PFSK-1 (cell line): Measurements from ENCODE around the gene FAM234B.

ENCODE experiments used
- POLR2AphosphoS5 ChIP-seq: IDR thresholded peaks from 2 replicates; pipeline ENCODE4 v1.6.1; 2012; ENCODE audit warnings: low read depth, mild to moderate bottlenecking, control low read depth, low read length, moderate library complexity
- TF ChIP-seq, protein P1 (sequence below), 2 experiments: IDR thresholded peaks; 2 replicates each; pipeline versions ENCODE4 v1.6.1 to v1.8.0; 2011 to 2012; ENCODE audit warnings: low read depth in 2 of 2, low read length in 2 of 2, control low read depth in 1 of 2, inconsistent platforms in 1 of 2, mild to moderate bottlenecking in 1 of 2, moderate library complexity in 1 of 2; ENCODE audit not compliant: insufficient read depth in 1 of 2

DNA sequence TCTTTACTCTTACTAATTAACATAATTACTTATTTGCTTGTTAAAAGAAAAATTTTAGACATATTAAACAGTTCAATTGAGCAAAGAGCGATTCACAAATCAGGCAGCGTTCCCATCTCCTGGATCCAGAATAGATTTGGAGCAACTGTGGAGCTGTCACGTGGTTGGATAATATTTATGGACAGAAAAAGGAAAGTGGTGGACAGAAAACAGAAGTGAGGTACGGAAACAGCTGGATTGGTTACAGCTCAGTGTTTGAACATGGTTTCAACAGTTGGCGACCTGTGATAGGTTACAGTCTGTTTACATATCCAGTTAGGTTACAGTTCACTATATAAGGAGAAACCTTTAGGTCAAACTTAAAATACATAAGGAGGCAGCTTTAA is 19.7 kb upstream of the FAM234B start:
- TF ChIP-seq, protein P1, sequence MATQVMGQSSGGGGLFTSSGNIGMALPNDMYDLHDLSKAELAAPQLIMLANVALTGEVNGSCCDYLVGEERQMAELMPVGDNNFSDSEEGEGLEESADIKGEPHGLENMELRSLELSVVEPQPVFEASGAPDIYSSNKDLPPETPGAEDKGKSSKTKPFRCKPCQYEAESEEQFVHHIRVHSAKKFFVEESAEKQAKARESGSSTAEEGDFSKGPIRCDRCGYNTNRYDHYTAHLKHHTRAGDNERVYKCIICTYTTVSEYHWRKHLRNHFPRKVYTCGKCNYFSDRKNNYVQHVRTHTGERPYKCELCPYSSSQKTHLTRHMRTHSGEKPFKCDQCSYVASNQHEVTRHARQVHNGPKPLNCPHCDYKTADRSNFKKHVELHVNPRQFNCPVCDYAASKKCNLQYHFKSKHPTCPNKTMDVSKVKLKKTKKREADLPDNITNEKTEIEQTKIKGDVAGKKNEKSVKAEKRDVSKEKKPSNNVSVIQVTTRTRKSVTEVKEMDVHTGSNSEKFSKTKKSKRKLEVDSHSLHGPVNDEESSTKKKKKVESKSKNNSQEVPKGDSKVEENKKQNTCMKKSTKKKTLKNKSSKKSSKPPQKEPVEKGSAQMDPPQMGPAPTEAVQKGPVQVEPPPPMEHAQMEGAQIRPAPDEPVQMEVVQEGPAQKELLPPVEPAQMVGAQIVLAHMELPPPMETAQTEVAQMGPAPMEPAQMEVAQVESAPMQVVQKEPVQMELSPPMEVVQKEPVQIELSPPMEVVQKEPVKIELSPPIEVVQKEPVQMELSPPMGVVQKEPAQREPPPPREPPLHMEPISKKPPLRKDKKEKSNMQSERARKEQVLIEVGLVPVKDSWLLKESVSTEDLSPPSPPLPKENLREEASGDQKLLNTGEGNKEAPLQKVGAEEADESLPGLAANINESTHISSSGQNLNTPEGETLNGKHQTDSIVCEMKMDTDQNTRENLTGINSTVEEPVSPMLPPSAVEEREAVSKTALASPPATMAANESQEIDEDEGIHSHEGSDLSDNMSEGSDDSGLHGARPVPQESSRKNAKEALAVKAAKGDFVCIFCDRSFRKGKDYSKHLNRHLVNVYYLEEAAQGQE (IDR thresholded peaks at IDR 0.05; ENCODE audit: insufficient read depth in 1 of 2, low read depth in 2 of 2, low read length in 2 of 2), result no peak
- TF ChIP-seq POLR2AphosphoS5, result no peak
